Measurements from ENCODE around the gene KCNMA1.

- TF ChIP-seq YY1 (IDR thresholded peaks at IDR 0.05; ENCODE audit: low read depth) (no peak), MAX (IDR thresholded peaks at IDR 0.05) (no peak), EP300 (IDR thresholded peaks at IDR 0.05; ENCODE audit: borderline replicate concordance) (no peak), RAD21 (IDR thresholded peaks at IDR 0.05; ENCODE audit: low read depth) (no peak), REST (IDR thresholded peaks at IDR 0.05; ENCODE audit: low read depth) (no peak), EGR1 (IDR thresholded peaks at IDR 0.05) (no peak), CREB1 (IDR thresholded peaks at IDR 0.05; ENCODE audit: low read depth) (no peak), NFIC (IDR thresholded peaks at IDR 0.05) (no peak), TAF1 (IDR thresholded peaks at IDR 0.05; ENCODE audit: low read depth) (no peak), FOXM1 (IDR thresholded peaks at IDR 0.05; ENCODE audit: borderline replicate concordance, low read depth) (no peak), CEBPB (IDR thresholded peaks at IDR 0.05) (no peak), TCF12 (IDR thresholded peaks at IDR 0.05; ENCODE audit: low read depth) (no peak), ZBTB7A (IDR thresholded peaks at IDR 0.05; ENCODE audit: low read depth) (no peak)
- TF ChIP-seq, protein P1, sequence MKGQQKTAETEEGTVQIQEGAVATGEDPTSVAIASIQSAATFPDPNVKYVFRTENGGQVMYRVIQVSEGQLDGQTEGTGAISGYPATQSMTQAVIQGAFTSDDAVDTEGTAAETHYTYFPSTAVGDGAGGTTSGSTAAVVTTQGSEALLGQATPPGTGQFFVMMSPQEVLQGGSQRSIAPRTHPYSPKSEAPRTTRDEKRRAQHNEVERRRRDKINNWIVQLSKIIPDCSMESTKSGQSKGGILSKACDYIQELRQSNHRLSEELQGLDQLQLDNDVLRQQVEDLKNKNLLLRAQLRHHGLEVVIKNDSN (IDR thresholded peaks at IDR 0.05) = no peak
Observed at GRCh38 chr10:77350134-77350533, 287.5 kb downstream of the KCNMA1 start.

All from Ishikawa (cell line).